ENCODE results near the gene DAB1.

The DAB1 gene

DNA sequence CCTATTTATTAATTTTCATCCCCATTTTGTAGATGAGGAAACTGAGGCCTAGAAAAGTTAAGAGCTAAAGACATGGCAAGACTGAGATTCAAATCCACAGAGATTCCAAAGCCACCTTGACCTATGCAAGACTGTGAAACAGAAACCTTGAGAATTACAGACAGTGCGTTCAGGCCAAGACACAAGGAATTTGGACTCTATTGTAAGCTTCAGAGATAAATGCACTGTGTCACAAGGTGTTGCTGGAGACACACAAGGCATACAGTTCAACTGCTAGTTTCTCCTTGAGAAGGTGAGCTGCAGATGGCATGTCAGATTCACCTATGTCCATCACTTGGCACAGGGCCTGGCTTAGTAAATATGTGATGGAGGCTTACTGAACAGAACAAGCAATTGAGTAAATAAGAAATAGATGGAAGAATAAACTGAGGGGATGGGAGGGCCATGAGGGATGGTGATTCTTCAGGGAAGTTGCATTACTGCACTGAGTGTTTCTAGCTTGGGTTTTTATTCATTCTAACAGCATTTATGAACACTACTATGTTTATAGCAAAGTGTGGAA is 215.0 kb downstream of the DAB1 start:
- H3K4me3 ChIP-seq (ENCODE audit: low read depth, low read length) = no peak overlapping the region
- TF ChIP-seq, protein P1, sequence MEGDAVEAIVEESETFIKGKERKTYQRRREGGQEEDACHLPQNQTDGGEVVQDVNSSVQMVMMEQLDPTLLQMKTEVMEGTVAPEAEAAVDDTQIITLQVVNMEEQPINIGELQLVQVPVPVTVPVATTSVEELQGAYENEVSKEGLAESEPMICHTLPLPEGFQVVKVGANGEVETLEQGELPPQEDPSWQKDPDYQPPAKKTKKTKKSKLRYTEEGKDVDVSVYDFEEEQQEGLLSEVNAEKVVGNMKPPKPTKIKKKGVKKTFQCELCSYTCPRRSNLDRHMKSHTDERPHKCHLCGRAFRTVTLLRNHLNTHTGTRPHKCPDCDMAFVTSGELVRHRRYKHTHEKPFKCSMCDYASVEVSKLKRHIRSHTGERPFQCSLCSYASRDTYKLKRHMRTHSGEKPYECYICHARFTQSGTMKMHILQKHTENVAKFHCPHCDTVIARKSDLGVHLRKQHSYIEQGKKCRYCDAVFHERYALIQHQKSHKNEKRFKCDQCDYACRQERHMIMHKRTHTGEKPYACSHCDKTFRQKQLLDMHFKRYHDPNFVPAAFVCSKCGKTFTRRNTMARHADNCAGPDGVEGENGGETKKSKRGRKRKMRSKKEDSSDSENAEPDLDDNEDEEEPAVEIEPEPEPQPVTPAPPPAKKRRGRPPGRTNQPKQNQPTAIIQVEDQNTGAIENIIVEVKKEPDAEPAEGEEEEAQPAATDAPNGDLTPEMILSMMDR (IDR thresholded peaks at IDR 0.05; ENCODE audit: low read depth, low read length) = no peak

DNA sequence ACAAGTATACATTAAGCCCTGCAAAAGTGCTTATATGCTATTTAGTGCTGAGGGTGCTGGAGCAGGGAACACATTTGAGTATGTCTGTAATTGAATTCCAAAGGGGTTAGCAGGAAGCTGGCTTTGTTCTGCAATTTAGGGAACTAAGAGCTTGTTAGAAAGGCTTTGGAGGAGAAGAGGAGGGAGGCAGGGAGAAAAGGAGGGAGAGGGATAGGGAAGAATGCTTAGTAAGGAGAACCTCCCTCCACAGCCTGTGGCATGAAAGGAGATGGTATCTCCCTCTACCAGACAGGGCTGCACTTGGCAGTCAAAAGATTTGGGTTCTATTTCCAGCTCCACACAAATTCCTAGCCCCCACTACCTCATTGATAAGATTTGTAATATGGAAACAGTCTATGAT is 217.8 kb downstream of the DAB1 start:
- no peak overlapping the region for H3K4me3 ChIP-seq (ENCODE audit: low read depth, low read length)
- TF ChIP-seq, protein P1 (IDR thresholded peaks at IDR 0.05; ENCODE audit: low read depth, low read length) = no peak

DNA sequence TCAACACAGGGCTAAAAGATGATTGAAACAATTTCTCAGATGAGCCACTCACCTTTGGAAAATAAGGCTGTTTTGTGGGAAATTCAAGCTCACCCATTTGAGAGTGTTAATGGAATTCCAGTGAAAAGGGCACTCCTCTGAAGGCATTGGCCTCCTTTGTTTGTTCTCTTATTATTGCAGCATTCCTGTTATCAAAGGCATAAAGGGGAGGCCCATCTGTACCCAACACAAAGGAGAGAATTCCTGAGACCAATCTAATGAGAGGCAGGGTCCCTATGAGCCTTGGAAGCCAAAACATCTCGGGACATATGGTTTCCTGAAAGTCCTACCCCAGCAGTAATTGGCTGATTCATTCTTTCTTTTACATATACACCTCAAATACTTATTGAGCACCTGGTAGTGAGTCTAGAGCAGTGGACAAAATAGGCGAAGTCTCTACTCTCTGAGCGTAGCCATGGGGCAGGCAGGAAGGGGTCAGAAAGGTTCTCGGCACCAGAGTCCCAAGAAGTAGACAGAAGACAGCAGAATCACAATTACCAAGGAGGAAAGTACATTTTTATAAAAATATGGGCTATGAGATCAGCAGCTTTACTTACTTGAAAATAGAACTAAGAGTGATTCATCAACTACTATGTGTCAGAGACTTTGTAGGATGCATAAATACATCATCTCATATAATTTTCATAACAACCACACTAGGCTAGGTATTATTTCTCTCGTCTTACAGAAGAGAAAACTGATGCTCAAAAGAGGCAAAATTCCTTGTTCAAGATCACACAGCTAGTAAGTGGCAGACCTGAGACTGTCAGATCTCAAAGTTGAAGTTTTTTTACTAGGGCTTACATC is 218.7 kb downstream of the DAB1 start:
- TF ChIP-seq, protein P1 (IDR thresholded peaks at IDR 0.05; ENCODE audit: low read depth, low read length) = no peak
- H3K4me3 ChIP-seq (ENCODE audit: low read depth, low read length) = no peak overlapping the region

DNA sequence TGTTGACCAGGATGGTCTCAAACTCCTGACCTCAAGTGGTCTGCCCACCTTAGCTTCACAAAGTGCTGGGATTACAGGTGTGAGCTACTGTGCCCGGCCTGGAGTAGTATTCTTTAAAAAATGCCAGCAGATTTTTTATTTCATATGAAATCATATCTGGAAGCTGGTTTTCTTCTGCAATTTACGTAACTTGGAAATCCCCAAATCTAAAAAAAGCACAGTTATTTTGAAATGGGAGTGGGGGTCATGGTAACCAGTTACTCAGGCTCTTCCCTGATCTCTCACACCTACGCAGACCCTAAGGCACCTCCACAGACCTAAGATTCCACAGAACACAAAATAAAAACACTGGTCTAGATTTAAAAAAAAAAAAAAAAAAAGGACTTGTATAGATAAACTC is 219.8 kb downstream of the DAB1 start:
- TF ChIP-seq, protein P1 (IDR thresholded peaks at IDR 0.05; ENCODE audit: low read depth, low read length) = no peak
- H3K4me3 ChIP-seq (ENCODE audit: low read depth, low read length) = no peak overlapping the region

DNA sequence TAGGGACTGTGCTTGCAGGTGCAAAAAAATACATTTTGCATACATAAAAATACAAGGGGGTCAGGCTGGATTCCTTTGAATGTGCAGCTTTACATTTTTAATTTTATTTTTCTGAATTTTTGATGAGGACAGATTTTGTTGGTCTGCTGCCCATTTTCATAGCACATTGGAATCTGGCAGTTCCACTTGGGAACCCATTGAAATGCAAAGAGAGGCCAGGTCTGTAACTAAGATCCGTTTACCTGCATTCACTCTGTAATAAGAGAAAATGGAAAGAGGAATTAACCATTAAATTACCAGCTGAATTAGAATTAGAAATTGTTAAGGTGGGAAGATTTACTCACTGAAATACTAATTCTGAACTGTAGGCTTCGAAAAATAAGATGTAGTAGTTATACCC is 221.6 kb downstream of the DAB1 start:
- H3K4me3 ChIP-seq (ENCODE audit: low read depth, low read length) = no peak overlapping the region
- TF ChIP-seq, protein P1 (IDR thresholded peaks at IDR 0.05; ENCODE audit: low read depth, low read length) = no peak

DNA sequence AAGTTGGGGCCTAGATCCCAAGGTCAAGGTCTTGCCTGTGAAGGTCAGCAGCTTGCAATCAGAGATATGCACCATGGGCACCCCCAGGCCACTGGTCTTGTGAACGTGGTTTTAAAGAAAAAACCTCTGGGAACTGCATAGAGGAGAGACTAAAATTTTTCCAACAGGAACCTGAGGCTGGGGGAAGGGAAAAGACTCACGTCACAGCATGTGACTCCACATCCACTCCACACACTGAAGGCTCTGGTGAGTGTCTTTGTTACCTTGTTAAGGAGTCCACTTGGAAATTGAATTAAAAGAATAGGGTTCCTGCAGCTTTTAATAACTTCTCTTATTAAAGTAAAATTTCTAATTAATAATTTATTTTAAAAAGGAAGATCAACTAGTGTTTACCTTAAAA is 224.9 kb downstream of the DAB1 start:
- no peak overlapping the region for H3K4me3 ChIP-seq (ENCODE audit: low read depth, low read length)
- TF ChIP-seq, protein P1 (IDR thresholded peaks at IDR 0.05; ENCODE audit: low read depth, low read length) = no peak

DNA sequence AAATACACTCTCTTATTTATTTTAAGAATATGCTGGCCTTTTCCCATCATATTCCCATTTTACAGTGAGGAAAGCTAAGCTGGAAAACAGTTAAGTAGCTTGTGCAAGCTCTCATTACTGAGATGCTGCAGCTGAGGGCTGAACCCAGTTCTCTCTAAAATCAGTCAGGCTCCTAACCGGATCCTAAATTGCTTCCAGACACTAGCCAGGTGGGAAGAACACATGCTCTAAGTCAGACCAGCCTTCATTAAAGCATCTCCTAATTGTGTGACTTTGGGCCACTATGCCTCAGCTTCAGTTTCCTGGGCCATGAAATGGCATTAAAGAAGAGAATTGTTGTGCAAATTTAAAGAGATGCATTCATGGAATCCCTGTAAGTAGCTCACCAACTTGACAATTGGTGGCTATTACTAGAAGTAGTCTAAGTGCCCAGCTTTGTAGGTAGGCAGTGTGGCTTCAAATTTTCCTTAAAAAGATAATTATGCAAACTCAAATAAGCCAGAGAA is 228.4 kb downstream of the DAB1 start:
- TF ChIP-seq, protein P1 (IDR thresholded peaks at IDR 0.05; ENCODE audit: low read depth, low read length) = no peak
- H3K4me3 ChIP-seq (ENCODE audit: low read depth, low read length) = no peak overlapping the region
